ENCODE measurements around the gene DACH2.

Gene DACH2

DNA sequence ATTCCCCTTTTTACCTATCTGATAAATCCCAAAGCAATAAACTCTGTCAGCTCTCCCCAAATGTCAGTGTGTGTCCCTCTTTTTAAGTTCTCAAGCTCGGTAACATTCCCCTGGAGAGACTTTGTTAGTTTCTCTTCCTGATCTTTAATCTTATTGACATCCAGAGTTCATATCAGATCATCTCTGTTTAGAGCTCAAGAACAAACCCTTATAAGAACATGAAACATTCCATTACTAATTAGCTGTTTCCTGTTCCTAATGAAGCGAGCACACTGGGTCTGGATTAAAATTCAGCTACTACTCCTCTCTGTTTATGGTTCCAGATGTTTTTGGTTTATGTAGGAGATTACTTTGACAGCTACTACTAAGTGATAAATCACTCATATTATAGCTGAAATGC is 681.5 kb downstream of the DACH2 start:
- DNase-seq, result no peak

DNA sequence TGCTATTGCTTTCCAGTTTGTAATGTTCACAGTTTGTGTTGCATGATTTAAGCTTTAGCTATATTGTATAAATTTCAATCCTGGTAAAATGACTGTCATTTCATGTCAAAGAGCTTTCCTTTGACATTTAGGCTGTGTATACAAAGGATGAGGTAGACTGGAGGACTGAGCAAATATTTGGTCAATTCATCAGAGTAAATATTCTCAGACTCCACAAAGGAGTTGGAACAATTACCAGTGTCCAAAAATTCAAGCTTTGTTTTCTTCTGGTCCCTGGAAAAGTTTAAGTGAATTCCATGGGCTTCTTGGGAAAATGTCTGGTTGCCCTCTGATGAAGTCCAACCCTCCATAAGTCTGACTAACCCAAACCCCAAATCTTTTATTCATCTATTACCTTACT is 682.4 kb downstream of the DACH2 start:
- no peak for DNase-seq

DNA sequence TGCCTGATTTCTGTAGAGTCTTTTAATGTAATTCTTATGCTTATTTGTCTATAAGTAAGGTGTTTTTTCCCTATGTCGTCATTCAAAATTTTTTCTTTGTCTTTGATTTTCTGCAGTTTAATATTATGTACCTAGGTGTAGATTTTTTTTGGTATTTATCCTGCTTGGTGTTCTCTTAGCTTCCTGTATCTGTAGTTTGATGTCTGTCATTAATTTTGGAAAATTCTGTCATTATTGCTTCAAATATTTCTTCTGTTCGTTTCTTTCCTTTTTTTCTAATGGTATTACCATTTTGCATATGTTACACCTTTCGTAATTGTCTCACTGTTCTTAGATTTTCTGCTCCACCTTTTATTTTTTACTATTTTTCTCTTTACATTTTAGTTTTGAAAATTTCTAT is 696.9 kb downstream of the DACH2 start:
- DNase-seq, result no peak

Data from fibroblast of skin of right quadriceps (primary cell).